ENCODE results near the gene UTP25.

DNA sequence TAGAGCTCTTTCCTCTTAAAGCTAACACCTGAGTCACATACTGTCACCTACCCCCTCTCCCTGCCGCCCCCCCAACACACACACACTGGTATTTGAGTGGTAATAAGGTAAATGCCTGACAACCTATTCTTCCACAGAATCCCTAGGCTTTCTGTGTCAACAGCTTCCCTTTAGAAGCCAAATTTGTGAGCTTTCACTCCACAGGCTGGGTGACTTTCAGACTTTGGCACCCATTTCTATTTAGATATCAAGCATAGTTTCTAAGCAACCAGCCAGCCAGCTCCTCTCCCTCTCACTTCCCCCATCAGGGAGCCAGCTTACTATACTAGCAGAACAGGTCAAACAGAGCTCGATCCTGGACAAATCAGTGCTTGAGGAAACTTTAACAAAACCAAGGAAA, 40.2 kb upstream of the UTP25 start:
- TF ChIP-seq EZH2 (IDR thresholded peaks at IDR 0.05; ENCODE audit: borderline replicate concordance, insufficient read depth, low read length, poor library complexity, severe bottlenecking) (no peak), TAF1 (IDR thresholded peaks at IDR 0.05; ENCODE audit: low read depth) (no peak)
- TF ChIP-seq, protein P1, sequence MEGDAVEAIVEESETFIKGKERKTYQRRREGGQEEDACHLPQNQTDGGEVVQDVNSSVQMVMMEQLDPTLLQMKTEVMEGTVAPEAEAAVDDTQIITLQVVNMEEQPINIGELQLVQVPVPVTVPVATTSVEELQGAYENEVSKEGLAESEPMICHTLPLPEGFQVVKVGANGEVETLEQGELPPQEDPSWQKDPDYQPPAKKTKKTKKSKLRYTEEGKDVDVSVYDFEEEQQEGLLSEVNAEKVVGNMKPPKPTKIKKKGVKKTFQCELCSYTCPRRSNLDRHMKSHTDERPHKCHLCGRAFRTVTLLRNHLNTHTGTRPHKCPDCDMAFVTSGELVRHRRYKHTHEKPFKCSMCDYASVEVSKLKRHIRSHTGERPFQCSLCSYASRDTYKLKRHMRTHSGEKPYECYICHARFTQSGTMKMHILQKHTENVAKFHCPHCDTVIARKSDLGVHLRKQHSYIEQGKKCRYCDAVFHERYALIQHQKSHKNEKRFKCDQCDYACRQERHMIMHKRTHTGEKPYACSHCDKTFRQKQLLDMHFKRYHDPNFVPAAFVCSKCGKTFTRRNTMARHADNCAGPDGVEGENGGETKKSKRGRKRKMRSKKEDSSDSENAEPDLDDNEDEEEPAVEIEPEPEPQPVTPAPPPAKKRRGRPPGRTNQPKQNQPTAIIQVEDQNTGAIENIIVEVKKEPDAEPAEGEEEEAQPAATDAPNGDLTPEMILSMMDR (IDR thresholded peaks at IDR 0.05; ENCODE audit: poor library complexity, severe bottlenecking), result no peak
